Ascending aorta (tissue), 2 donors: Measurements from ENCODE around the gene TRIM39. TPM values are rescaled to one million over a fixed set of nuclear protein-coding genes. Genes with fewer than 3 reads are reported as not detected.

Experiments
- DNase-seq, 2 donors: peaks; one replicate each; pipeline ENCODE4 v3.0.0-alpha.2; 2019; ENCODE audit warnings: low spot score in 2 of 2
- H3K27ac ChIP-seq, 2 donors: fragments of 200-600 bp; sonication (generic); one replicate each; pipeline ENCODE4 v1.5.1; 2016 to 2017; ENCODE audit warnings: mild to moderate bottlenecking in 1 of 2
- H3K27me3 ChIP-seq: fragments of 200-600 bp; sonication (generic); one replicate; pipeline ENCODE4 v1.5.1; 2017
- H3K36me3 ChIP-seq, 2 donors: fragments of 200-600 bp; sonication (generic); one replicate each; pipeline ENCODE4 v1.5.1; 2016
- H3K4me1 ChIP-seq, 2 donors: fragments of 200-600 bp; sonication (generic); one replicate each; pipeline ENCODE4 v1.5.1; 2016 to 2017; ENCODE audit warnings: mild to moderate bottlenecking in 1 of 2
- H3K4me3 ChIP-seq, 2 donors: fragments of 200-600 bp; sonication (generic); one replicate each; pipeline ENCODE4 v1.5.1; 2016 to 2017; ENCODE audit warnings: mild to moderate bottlenecking in 1 of 2
- H3K9me3 ChIP-seq, 2 donors: fragments of 200-600 bp; sonication (generic); one replicate each; pipeline ENCODE4 v1.5.1; 2016
- intact Hi-C: fragments of 100-400 bp; cut with DNase I; formaldehyde crosslinking; loops from one replicate; pipeline ENCODE4 v1.15.1; 2023
- total RNA-seq: library from RNA; depleted of rRNA; stranded (reverse); fragments of >200 nt; gene quantifications from one replicate; pipeline ENCODE4 v1.1.0, GENCODE V29; 2016
- TF ChIP-seq, protein P1 (sequence below), 3 experiments: fragments of 200-600 bp in 2 of 3; fragments of 450-650 bp in 1 of 3; sonication (generic) in 2 of 3; IDR thresholded peaks; one replicate each; pipeline ENCODE4 v1.5.1; 2016 to 2019; ENCODE audit warnings: antibody characterized with exemption in 3 of 3, mild to moderate bottlenecking in 1 of 3, moderate library complexity in 1 of 3

TRIM39 gene
- total RNA-seq, 1 donor from 2014 or later: 2.8 TPM

DNA sequence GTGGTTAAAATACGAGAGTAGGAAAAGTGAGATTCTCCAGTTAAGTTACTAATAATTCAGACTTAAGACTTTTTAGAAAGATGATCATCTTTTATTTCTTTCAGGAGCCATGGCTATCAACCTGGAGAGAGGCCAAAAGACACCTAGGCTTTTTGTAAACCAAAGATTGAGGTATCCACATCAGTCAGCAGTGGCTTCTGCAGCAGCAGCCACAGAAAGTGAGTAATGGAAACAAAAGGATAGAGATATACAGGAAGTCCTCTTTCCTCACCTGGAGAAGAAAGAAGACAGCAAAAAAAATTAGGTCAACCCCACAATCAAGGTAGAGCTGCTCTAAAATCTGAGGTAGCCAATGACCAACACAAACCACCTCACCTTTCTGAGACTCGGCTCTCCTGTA lies 22.7 kb upstream of the TRIM39 start:
- TF ChIP-seq, protein P1, sequence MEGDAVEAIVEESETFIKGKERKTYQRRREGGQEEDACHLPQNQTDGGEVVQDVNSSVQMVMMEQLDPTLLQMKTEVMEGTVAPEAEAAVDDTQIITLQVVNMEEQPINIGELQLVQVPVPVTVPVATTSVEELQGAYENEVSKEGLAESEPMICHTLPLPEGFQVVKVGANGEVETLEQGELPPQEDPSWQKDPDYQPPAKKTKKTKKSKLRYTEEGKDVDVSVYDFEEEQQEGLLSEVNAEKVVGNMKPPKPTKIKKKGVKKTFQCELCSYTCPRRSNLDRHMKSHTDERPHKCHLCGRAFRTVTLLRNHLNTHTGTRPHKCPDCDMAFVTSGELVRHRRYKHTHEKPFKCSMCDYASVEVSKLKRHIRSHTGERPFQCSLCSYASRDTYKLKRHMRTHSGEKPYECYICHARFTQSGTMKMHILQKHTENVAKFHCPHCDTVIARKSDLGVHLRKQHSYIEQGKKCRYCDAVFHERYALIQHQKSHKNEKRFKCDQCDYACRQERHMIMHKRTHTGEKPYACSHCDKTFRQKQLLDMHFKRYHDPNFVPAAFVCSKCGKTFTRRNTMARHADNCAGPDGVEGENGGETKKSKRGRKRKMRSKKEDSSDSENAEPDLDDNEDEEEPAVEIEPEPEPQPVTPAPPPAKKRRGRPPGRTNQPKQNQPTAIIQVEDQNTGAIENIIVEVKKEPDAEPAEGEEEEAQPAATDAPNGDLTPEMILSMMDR (IDR thresholded peaks at IDR 0.05): no peak
- H3K9me3 ChIP-seq: peaks cover 0 to 8% of the 10 kb centered on the region in 2 donors
- no peak overlapping the region for H3K27ac ChIP-seq
- H3K4me3 ChIP-seq: no peak overlapping the region
- H3K36me3 ChIP-seq: peaks cover 0 to 37% of the 10 kb centered on the region in 2 donors
- no peaks in the 10 kb centered on the region for H3K27me3 ChIP-seq
- intact Hi-C loops: no loop called here
- no peak for DNase-seq
- no peaks in the 10 kb centered on the region for H3K4me1 ChIP-seq

DNA sequence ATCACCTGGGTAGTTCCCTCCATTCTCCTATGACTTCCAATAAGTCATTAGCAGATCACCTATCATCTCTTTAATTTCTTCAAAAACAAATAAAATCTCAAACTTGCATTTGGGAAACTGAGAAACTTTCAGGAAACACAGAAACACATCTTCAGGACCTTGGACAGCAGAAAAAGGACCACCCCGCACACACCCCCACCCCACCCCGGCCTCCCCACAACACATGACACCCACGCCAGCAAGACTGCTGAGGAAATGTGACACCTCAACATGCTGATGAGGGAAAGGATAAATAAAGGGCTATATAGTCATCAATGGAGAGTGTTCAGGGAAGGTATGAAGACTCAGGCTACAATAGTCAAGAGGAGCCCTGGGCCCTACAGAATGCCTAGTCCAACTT lies 15.6 kb upstream of the TRIM39 start:
- H3K27ac ChIP-seq: no peak overlapping the region
- intact Hi-C loops: no loop called here
- peaks cover 9 to 26% of the 10 kb centered on the region in 2 donors for H3K36me3 ChIP-seq
- no peaks in the 10 kb centered on the region for H3K4me1 ChIP-seq
- TF ChIP-seq, protein P1 (IDR thresholded peaks at IDR 0.05): no peak
- H3K9me3 ChIP-seq: no peaks in the 10 kb centered on the region
- no peak overlapping the region for H3K4me3 ChIP-seq
- DNase-seq: no peak
- H3K27me3 ChIP-seq: no peaks in the 10 kb centered on the region

DNA sequence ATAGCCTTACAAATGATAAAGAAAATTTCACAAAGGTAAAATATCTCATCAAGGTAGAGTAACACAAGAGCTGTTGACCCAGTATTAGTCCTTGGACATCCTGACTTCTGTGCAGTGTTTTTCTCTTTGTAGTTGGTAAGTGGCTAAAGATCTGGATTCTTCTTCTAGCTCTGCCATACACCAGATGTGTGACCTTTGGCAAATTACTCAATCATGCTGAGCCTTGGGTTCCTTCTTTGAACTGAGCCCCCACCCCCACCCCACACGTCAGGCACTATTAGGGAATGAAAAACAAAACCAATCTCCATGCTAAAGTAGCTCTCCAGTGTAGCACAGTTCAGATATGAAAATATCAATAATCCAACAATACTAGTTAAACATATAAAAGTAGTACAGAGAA lies 15.1 kb upstream of the TRIM39 start:
- intact Hi-C loops: no loop called here
- TF ChIP-seq, protein P1 (IDR thresholded peaks at IDR 0.05): no peak
- no peak for DNase-seq
- peaks cover 9 to 20% of the 10 kb centered on the region in 2 donors for H3K36me3 ChIP-seq
- no peak overlapping the region for H3K27ac ChIP-seq
- no peaks in the 10 kb centered on the region for H3K27me3 ChIP-seq
- no peaks in the 10 kb centered on the region for H3K4me1 ChIP-seq
- H3K9me3 ChIP-seq: no peaks in the 10 kb centered on the region
- no peak overlapping the region for H3K4me3 ChIP-seq

DNA sequence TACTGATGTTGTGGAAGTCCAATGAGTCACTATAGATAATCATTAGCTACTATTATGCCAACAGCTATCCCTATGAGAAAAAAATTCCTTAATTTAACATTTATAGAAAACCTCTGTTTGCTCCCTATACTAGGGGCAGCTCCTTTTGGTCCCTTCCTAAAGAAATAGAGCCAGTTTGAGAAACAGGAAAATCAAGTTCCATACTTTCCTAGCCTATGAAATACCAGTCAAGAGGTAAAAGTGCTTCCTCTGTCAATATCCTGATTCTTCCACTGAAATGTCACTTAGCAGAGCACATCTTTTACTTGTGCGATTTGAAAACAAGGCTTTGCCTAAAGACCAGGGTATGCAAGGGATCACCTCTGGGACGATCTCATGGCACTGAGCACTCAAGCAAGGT lies 14.5 kb upstream of the TRIM39 start:
- Histone ChIP-seq H3K36me3 (peaks cover 9 to 16% of the 10 kb centered on the region in 2 donors), H3K27me3 (no peaks in the 10 kb centered on the region), H3K4me1 (no peaks in the 10 kb centered on the region), H3K4me3 (no peak overlapping the region), H3K27ac (no peak overlapping the region), H3K9me3 (no peaks in the 10 kb centered on the region)
- intact Hi-C loops: no loop called here
- TF ChIP-seq, protein P1 (IDR thresholded peaks at IDR 0.05): no peak
- no peak for DNase-seq

DNA sequence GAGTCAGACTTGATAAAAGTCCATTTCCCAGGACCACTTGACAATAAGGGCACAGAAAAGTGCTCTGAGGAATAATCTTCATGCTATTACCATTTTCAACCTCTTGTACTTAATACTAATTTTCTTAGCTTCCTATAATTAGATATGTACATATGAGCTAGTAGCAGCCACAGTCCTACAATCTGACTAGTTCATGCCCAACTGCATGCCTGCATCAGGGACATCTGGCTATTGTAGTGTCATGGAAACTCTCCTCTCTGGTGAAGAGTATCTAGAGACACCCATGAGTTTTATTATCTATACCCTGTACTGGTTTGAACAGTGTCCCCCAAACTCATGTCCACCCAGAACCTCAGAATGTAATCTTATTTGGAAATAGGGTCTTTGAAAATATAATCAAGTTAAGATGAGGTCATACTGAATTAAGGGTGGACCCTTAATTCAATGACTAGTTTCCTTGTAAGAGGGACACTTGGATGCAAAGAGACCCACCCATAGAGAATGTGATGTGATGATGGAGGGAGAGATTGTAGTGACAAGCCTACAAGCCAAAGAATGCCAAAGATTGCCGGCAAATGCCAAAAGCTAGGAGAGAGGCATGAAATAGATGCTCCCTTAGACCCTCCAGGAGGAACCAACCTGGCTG lies 13.9 kb upstream of the TRIM39 start:
- TF ChIP-seq, protein P1 (IDR thresholded peaks at IDR 0.05): no peak
- peaks cover 9 to 16% of the 10 kb centered on the region in 2 donors for H3K36me3 ChIP-seq
- no peak overlapping the region for H3K4me3 ChIP-seq
- DNase-seq: no peak
- intact Hi-C loops: no loop called here
- no peak overlapping the region for H3K27ac ChIP-seq
- H3K4me1 ChIP-seq: no peaks in the 10 kb centered on the region
- no peaks in the 10 kb centered on the region for H3K27me3 ChIP-seq
- no peaks in the 10 kb centered on the region for H3K9me3 ChIP-seq

DNA sequence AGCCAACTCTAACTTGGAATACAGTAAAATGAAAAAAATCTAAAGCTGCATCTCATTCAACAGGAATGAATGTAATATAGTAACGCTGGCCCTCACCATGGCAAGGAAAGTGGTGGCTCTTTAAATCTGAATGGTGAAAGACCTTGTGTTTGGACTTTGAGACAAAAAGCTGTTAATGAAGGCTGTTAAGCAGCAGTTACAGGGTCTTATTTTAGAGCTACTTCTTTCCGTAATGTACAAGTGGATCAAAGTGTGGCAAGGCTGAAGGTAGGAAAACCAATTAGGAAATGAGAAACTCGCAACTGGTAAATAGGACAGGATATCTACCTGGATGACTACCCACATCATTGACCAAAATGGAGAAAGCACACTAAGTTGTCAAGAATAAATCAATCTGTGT lies 11.6 kb upstream of the TRIM39 start:
- Histone ChIP-seq H3K27ac (no peak overlapping the region), H3K9me3 (no peaks in the 10 kb centered on the region), H3K4me3 (no peak overlapping the region), H3K27me3 (no peaks in the 10 kb centered on the region), H3K36me3 (peaks cover 5 to 17% of the 10 kb centered on the region in 2 donors), H3K4me1 (no peaks in the 10 kb centered on the region)
- no peak for DNase-seq
- intact Hi-C loops: no loop called here
- TF ChIP-seq, protein P1 (IDR thresholded peaks at IDR 0.05): no peak
